Central memory CD4-positive, alpha-beta T cell (primary cell): Measurements from ENCODE around the gene DNAJC16.

Experiments used
- DNase-seq: peaks from one replicate; pipeline ENCODE4 v3.0.0; 2022

Gene DNAJC16

DNA sequence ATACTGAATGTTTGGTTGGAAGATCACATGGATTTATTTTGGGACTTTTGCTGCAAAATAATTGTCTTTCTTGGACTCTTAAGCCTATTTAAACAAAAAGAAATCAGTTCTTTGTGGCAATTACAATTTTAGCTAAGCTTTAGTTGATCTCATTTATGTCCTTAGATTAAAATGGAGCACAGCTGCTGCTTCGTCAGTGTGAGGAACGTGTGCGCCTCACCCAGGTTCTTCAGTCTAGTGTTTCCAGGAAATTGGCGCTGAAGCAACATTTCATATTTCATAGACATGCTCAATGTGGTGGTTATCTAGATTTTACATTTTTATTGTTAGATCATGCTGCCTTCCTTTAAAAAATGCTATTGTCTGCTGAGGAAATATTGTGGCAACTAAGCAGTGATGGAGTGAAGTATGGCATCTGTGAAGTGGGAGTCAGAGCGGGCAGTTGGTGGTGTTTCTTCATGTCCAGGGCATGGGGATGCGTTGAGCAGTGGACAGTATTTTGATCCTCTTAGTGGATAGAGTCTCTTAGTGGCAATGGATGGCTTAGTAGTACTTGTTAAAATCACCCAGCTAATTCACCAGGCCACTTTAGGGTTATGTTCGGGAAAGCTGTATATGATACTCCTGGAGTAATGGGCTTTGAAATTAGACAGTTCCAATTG lies 96.2 kb downstream of the DNAJC16 start:
- DNase-seq: no peak

DNA sequence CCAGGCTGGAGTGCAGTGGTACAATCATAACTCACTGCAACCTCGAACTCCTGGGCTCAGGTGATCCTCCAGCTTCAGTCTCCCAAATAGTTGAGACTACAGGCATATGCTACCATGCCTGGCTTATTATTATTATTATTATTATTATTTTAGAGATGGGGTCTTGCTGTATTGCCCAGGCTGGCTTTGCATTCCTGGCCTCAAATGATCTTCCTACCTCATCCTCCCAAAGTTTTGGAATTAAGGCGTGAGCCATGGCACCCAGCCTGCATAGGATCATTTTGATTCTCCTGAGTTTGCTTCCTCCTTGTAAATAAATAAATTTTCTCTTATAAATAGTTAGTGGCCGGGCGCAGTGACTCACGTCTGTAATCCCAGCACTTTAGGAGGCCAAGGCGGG lies 96.8 kb downstream of the DNAJC16 start:
- DNase-seq: no peak

DNA sequence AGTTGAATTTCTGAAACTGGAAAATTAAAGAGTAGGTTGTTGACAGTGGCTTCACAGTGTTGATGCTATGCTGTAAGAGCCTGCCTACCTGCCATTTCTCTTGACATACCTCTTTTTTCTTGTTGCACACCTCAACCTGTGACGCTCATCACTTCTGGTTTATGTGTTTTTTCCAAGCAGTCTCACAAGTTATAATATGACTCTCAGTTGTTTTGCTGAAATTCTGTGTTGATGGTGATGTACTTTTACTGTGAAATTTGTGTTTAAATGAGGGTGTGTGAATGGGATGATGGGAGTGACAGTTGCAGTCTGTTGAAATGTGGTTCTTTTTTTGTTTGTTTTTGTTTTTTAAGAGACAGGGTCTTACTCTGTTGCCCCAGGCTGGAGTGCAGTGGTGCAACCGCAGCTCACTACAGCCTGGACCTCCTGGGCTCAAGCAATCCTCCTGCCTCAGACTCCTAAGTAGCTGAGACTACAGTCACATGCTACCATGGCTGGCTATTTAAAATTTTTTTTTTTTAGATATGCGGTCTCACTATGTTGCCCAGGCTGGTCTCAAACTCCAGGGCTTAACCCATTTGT lies 97.6 kb downstream of the DNAJC16 start:
- DNase-seq: no peak

DNA sequence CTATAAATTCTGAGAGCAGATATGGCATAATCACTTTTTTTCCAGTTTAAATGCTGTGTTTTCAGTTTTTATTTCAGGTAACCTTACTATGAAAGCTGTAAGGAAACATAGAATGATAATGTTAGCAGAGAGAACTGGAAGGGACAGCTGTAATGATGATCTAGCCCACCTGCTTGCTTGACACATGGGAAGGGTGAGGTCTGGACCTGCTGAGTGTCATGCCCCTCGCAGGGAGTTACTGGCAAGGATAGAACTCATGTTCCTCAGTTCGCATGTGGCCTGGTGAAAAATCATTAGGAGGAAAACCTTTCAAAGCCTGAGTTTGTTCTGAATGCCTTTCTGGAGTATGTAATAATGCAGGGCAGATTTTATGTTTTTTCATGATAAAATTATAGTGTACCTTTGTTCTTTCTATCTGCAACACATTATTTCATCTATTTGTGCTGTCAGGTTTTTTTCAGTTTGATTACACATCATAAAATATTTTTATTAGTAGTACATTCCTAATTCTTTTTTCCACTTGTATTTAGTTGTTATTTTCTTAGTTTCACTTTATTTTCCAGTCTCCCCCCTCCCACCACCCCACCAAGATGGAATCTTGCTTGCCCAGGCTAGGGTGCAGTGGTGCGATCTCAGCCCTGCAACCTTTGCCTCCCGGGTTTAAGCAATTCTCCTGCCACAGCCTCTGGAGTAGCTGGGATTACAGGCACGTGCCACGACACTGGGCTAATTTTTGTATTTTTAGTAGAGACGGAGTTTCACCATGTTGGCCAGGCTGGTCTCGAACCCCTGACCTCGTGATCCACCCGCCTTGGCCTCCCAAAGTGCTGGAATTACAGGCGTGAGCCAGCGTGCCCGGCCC lies 98.6 kb downstream of the DNAJC16 start:
- no peak for DNase-seq
